Panc1 (cell line): ENCODE results near the gene AKT3. TPM values are rescaled to one million over a fixed set of nuclear protein-coding genes. Genes with fewer than 3 reads are reported as not detected.

ENCODE experiments used
- ATAC-seq: fragments of 200-7000 bp; cut with Tn5 transposase; 2 replicates; pipeline ENCODE4 v1.9.1; 2020; ENCODE audit warnings: mild to moderate bottlenecking, moderate library complexity
- BruUV-seq: library from RNA; stranded (reverse); fragments of 400-500 nt; replicated peaks from 2 replicates; lab custom pipeline; 2021; lab: Mats Ljungman, UMichigan
- CTCF ChIA-PET: fragments of 300-600 bp; sonication (Branson Sonifier 250); formaldehyde crosslinking; loops from one replicate; lab custom pipeline; 2022; ENCODE audit warnings: antibody characterized with exemption; lab: Charles Lee
- POLR2A ChIA-PET: fragments of 300-600 bp; sonication (Branson Sonifier 250); formaldehyde crosslinking; loops from one replicate; lab custom pipeline; 2022; ENCODE audit warnings: antibody characterized with exemption; lab: Charles Lee
- DNase-seq: peaks from one replicate; pipeline ENCODE4 v3.0.0-alpha.2; 2010; ENCODE audit warnings: low read depth, low spot score
- H3K27ac ChIP-seq: 2 replicates; pipeline ENCODE4 v1.5.1; 2011; ENCODE audit warnings: mild to moderate bottlenecking, low read length, inconsistent platforms
- H3K27me3 ChIP-seq: fragments of 200-500 bp; sonication (Bioruptor generic); 2 replicates; pipeline ENCODE4 v1.6.0; 2014; ENCODE audit warnings: low read length, inconsistent platforms; ENCODE audit not compliant: control insufficient read depth, insufficient read depth
- H3K36me3 ChIP-seq: fragments of 200-500 bp; sonication (Bioruptor generic); 2 replicates; pipeline ENCODE4 v1.5.1; 2014; ENCODE audit warnings: inconsistent platforms, mild to moderate bottlenecking, low read length, moderate library complexity; ENCODE audit not compliant: control insufficient read depth, insufficient read depth
- H3K4me1 ChIP-seq: 2 replicates; pipeline ENCODE4 v1.5.1; 2011; ENCODE audit warnings: inconsistent platforms, mild to moderate bottlenecking, low read length, moderate library complexity; ENCODE audit not compliant: control insufficient read depth, insufficient read depth
- H3K4me3 ChIP-seq, 2 experiments: 2 replicates each; pipeline ENCODE4 v1.5.1; 2011 to 2012; ENCODE audit warnings: low read depth in 2 of 2, low read length in 2 of 2, mild to moderate bottlenecking in 2 of 2, inconsistent platforms in 1 of 2, moderate library complexity in 1 of 2
- H3K9me3 ChIP-seq: fragments of 200-500 bp; sonication (Bioruptor generic); 2 replicates; pipeline ENCODE4 v1.5.1; 2014; ENCODE audit warnings: low read depth, mild to moderate bottlenecking, inconsistent platforms, low read length, moderate library complexity; ENCODE audit not compliant: control insufficient read depth, insufficient read depth
- CTCF ChIP-seq: fragments of 450-650 bp; IDR thresholded peaks from 2 replicates; pipeline ENCODE4 v1.5.1; 2017; ENCODE audit warnings: mild to moderate bottlenecking
- POLR2AphosphoS5 ChIP-seq: IDR thresholded peaks from 2 replicates; pipeline ENCODE4 v1.6.1; 2012; ENCODE audit warnings: mild to moderate bottlenecking, low read depth, low read length, moderate library complexity
- SIN3A ChIP-seq: IDR thresholded peaks from 2 replicates; pipeline ENCODE4 v1.6.1; 2012; ENCODE audit warnings: low read depth, mild to moderate bottlenecking, low read length, moderate library complexity, borderline replicate concordance; ENCODE audit not compliant: insufficient read depth
- TCF7L2 ChIP-seq: IDR thresholded peaks from 2 replicates; pipeline ENCODE4 v1.6.1; 2011; ENCODE audit warnings: mild to moderate bottlenecking, low read depth, low read length, inconsistent platforms
- in situ Hi-C: cut with HindIII; loops from 2 replicates; pipeline ENCODE4 v1.10.0; 2016; ENCODE audit warnings: low sequenced_read_pairs, low pct_unique_long_range_greater_than_20kb
- intact Hi-C: fragments of 100-400 bp; cut with micrococcal nuclease; formaldehyde crosslinking; loops from one replicate; pipeline ENCODE4 v1.10.0; 2022; ENCODE audit not compliant: unreplicated experiment
- total RNA-seq: library from RNA; stranded (reverse); gene quantifications from one replicate; pipeline ENCODE4 v1.2.1, GENCODE V29; 2021; ENCODE audit not compliant: unreplicated experiment
- TF ChIP-seq, protein P1 (sequence below), 2 experiments: IDR thresholded peaks; 2 replicates each; pipeline ENCODE4 v1.6.1; 2011 to 2012; ENCODE audit warnings: low read depth in 2 of 2, control low read depth in 1 of 2, low read length in 1 of 2, mild to moderate bottlenecking in 1 of 2, moderate library complexity in 1 of 2; ENCODE audit not compliant: insufficient read depth in 1 of 2

Gene AKT3
- total RNA-seq, 1 experiment from 2014 or later = 11.0 TPM

GRCh38 chr1:243496806-243497205 lies 353.2 kb downstream of the AKT3 start:
- no peak overlapping the region for H3K4me3 ChIP-seq
- no peak for DNase-seq
- H3K27me3 ChIP-seq = no peaks in the 10 kb centered on the region
- no peaks in the 10 kb centered on the region for H3K4me1 ChIP-seq
- intact Hi-C loops = no loop called here
- CTCF ChIA-PET = no interaction called here
- ATAC-seq = no peak
- H3K27ac ChIP-seq = no peak overlapping the region
- POLR2A ChIA-PET = no interaction called here
- in situ Hi-C loops = no loop called here
- no peak for TF ChIP-seq SIN3A
- no TSS peak for BruUV-seq
- H3K9me3 ChIP-seq = no peaks in the 10 kb centered on the region
- H3K36me3 ChIP-seq = no peaks in the 10 kb centered on the region

DNA sequence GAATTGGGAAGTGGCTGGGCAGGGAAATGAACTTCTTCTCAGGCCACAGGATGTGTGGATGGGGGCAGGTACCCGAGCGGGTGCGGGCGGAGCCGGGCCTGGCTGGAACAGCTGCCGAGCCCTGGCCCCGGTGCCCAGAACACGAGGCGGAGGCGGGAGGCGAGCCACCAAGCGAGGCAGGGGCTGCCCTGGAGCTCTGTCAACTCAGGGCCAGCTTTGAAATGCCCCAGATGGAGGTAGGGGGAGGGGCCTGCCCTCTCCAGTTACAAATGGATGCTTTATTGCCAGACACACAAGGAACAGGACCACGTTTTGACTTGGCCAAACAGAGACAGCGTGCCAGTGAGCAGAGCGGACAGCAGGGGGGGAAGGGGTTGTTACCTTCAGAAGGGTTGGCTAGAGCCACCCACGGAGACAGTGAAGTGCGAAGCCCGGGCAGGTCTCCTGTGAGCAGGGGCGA lies 353.8 kb downstream of the AKT3 start:
- POLR2A ChIA-PET = no interaction called here
- in situ Hi-C loops (no loop called here), intact Hi-C loops (no loop called here)
- H3K9me3 ChIP-seq = no peaks in the 10 kb centered on the region
- no peaks in the 10 kb centered on the region for H3K4me1 ChIP-seq
- no peaks in the 10 kb centered on the region for H3K27me3 ChIP-seq
- no peaks in the 10 kb centered on the region for H3K36me3 ChIP-seq
- TF ChIP-seq SIN3A = no peak
- TF ChIP-seq POLR2AphosphoS5 = no peak
- TF ChIP-seq CTCF = no peak
- no peak for TF ChIP-seq TCF7L2
- TF ChIP-seq, protein P1, sequence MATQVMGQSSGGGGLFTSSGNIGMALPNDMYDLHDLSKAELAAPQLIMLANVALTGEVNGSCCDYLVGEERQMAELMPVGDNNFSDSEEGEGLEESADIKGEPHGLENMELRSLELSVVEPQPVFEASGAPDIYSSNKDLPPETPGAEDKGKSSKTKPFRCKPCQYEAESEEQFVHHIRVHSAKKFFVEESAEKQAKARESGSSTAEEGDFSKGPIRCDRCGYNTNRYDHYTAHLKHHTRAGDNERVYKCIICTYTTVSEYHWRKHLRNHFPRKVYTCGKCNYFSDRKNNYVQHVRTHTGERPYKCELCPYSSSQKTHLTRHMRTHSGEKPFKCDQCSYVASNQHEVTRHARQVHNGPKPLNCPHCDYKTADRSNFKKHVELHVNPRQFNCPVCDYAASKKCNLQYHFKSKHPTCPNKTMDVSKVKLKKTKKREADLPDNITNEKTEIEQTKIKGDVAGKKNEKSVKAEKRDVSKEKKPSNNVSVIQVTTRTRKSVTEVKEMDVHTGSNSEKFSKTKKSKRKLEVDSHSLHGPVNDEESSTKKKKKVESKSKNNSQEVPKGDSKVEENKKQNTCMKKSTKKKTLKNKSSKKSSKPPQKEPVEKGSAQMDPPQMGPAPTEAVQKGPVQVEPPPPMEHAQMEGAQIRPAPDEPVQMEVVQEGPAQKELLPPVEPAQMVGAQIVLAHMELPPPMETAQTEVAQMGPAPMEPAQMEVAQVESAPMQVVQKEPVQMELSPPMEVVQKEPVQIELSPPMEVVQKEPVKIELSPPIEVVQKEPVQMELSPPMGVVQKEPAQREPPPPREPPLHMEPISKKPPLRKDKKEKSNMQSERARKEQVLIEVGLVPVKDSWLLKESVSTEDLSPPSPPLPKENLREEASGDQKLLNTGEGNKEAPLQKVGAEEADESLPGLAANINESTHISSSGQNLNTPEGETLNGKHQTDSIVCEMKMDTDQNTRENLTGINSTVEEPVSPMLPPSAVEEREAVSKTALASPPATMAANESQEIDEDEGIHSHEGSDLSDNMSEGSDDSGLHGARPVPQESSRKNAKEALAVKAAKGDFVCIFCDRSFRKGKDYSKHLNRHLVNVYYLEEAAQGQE (IDR thresholded peaks at IDR 0.05; ENCODE audit: insufficient read depth in 1 of 2, low read depth in 2 of 2, low read length in 1 of 2) = no peak
- CTCF ChIA-PET = no interaction called here
- no peak for DNase-seq
- BruUV-seq = no TSS peak
- no peak for ATAC-seq
- H3K27ac ChIP-seq = no peak overlapping the region
- no peak overlapping the region for H3K4me3 ChIP-seq

DNA sequence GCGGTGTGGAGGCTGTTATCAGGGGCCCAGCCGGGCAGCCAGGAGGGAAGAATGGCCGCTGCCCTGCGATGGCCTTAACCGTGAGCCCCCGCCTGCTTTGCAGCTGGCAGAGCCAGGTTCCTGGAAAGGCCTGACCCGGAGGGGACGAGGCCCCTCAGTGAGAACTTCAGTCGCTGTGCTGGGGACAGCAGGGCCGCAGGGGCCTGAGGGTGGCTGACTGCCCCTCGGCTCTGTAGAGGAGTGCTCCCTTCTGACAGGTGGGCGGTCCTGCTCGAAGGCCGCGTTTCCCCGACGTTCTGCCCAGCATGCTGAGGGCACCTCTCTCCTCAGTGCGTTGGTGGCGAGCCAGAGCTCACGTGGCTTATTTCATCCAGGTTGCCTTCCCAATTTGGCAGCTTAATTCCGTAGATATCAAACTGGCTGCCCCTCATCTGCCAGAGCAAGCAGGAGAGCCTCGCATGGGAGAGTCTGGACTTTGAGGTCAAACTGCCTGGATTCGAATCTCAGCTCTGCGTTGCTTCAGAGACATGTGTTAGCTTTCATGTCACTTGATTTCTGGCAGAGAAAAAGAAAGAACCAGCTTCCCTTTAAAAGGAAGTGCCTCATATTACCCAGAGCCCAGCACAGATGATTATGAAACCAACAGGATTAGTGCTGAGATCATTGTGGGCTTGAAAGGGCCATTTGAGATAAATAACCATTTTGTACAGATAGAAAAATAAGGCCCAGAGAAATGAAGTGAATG lies 354.4 kb downstream of the AKT3 start:
- Histone ChIP-seq H3K27ac (no peak overlapping the region), H3K27me3 (no peaks in the 10 kb centered on the region), H3K4me1 (no peaks in the 10 kb centered on the region), H3K4me3 (no peak overlapping the region), H3K9me3 (no peaks in the 10 kb centered on the region), H3K36me3 (no peaks in the 10 kb centered on the region)
- no TSS peak for BruUV-seq
- DNase-seq (no peak), ATAC-seq (no peak)
- in situ Hi-C loops = no loop called here
- intact Hi-C loops = no loop called here
- ChIA-PET CTCF (no interaction called here), POLR2A (no interaction called here)
- no peak for TF ChIP-seq CTCF
- TF ChIP-seq, protein P1 (IDR thresholded peaks at IDR 0.05; ENCODE audit: insufficient read depth in 1 of 2, low read depth in 2 of 2, low read length in 1 of 2) = no peak
- no peak for TF ChIP-seq SIN3A
